GM21390 (cell line): ENCODE data around the gene STIM1.
"Not testable (repeated sequence)": the region's sequence is repeated elsewhere in the genome, so short reads cannot be mapped to it uniquely, and the experiment has no call there.

Source experiments
- ATAC-seq: cut with Tn5 transposase; IDR thresholded peaks from one replicate; pipeline ENCODE4 v1.9.1; 2021; ENCODE audit not compliant: unreplicated experiment

The STIM1 gene

GRCh38 chr11:4017129-4017528 lies 161.7 kb downstream of the STIM1 start:
- no peak for ATAC-seq

- ATAC-seq, result no peak
Observed at GRCh38 chr11:4018641-4019040, 163.2 kb downstream of the STIM1 start.

DNA sequence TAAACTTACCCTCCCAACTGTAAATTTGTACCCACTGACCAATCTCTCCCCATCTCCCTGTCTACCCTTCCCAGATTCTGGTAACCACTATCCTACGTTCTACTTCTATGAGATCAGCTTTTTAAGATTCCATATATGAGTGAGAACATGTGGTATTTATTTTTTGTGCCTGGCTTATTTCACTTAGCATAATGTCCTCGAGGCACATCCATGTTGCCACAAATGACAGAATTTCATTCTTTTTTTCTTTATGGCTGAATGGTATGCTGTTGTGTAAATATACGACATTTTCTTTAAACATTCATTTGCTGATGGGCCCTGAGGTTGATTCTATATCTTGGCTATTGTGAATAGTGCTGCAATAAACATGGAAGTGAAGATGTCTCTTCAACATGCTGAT lies 164.4 kb downstream of the STIM1 start:
- ATAC-seq, result no peak

DNA sequence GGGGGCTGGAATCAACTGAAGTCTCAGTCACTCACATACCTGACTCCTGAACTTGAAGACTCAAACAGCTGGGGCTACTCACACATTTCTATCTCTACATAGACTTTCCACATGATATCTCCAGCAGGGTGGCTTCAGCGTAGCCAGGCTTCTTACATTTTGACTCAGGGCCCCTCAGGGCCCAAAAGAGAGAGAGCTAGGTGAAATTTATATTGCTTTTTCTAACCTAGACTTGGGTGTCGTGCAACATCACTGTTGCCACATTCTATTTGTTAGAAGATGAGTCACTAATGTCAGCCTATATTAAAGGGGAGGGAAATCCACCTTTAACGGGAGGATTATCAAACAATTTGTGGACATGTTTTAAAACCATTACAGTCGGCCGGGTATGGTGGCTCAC lies 167.2 kb downstream of the STIM1 start:
- no peak for ATAC-seq

DNA sequence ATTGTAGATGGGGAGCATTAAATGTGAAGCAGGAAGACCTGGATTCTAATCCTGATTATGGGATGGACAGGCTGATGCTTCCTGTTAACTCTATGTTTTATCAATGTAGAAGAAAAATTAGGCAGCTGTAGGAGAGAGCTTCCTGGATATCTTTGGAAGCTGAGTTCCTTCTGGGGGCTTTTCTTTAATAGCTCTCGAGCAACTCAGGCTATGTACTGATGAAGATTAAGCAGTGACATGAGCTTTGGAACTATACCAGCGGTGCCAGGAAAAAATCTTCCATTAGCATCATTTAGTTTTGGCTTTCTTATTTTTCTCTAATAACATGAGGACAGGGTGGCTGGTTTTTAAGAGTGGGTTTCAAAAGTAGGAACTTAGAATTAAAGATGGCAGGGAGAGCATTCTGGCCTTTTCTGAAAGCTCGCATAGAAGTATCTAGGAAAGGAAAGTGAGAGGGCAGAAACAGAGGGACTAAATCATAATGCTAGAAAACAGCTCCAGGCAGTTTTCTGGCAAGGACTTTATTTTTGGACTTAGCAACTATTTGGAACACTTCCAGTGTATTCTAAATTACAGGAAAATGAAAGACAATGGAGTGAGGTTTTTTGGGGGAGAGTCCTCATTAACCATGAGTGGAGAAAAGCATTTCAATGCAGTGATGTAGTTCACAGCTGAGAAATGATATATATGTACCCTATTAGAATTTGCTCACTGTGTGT lies 169.9 kb downstream of the STIM1 start:
- ATAC-seq, result no peak

- ATAC-seq, result no peak
Observed at GRCh38 chr11:4025967-4026324, 170.5 kb downstream of the STIM1 start.

GRCh38 chr11:4026389-4026788 lies 170.9 kb downstream of the STIM1 start:
- ATAC-seq, result no peak

DNA sequence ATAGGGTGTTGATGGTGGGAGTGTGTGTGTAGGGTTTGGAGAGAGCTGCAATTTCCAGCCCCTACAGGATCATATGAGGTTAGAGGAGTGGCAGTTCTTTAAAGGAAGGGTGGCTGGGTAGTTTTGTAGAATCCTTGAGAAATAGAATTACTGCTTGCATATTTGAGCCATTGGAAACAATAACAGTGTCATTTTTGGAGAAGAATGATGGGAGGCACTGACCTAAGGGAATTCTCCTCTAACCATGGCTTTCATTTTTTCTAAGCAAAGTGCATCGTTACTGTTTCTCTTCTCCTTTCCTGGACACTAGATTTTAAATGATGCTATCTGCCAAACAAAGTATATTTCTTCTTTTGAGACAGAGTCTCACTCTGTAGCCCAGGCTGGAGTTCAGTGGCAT lies 172.3 kb downstream of the STIM1 start:
- ATAC-seq, result no peak

DNA sequence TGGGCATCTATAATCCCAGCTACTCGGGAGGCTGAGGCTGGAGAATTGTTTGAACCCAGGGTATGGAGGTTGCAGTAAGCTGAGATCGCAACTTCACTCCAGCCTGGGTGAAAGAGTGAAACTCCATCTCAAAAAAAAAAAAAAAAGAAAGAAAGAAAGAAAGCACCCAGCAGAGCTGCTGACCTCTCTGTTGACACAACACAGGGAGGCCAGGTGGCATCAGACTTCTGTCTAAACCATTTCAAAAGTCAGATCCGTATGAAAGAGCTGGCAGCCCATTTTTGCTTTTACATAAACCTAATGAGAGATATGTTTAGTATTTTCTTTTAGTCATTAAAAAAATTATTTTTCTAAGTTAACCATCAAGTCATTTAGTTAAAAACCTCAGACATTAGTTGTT lies 174.7 kb downstream of the STIM1 start:
- no peak for ATAC-seq

DNA sequence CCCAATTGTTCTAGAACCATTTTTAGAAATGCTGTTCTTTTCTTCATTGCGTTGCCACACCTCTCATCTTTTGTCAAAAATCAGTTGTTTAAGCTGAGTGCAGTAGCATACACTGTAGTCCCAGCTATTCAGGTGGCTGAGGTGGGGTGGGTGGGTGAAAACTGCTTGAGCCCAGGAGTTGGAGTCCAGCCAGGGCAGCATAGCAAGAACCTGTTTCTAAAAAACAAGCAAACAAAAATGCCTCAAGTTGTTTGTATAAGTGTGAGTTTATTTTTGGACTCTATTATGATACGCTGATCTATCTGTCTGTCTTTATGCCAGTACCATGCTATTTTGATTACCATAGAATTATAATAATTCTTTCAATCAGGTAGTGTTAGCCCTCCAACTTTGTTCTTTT lies 176.6 kb downstream of the STIM1 start:
- no peak for ATAC-seq

GRCh38 chr11:4035985-4036384 lies 180.5 kb downstream of the STIM1 start:
- no peak for ATAC-seq

DNA sequence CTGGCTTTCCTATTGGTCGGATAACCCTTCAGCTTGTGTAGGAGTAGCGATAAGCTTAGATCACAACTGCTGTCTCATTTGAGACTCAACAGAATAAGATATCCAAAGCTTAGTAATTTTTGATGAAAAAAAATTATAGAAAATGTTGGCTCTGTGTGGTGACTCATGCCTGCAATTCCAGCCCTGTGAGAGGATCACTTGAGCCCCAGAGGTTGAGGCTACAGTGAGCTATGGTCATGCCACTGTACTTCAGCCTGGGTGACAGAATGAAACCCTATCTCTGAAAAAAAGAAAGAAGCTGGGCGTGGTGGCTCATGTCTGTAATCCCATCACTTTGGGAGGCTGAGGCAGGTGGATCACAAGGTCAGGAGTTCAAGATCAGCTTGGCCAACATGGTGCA lies 183.5 kb downstream of the STIM1 start:
- no peak for ATAC-seq

DNA sequence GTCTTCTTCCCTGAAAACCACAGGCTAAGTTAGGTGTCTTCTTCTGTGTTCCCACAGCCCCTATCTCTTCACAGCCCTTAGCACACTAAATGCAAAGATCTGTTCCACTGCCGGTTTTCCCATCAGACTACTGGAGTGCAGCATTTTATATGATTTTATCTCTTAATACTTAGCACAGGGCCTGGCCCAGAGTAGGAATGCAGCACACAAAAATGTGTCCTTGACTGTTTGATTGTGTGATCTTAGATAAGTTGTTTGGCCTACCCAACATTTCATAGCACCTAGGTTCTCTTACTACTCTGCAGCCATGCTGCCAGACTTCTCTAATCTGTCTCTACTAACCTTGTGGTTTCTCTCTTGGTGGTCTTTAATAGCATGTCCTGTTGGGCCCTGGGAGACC lies 185.0 kb downstream of the STIM1 start:
- no peak for ATAC-seq

DNA sequence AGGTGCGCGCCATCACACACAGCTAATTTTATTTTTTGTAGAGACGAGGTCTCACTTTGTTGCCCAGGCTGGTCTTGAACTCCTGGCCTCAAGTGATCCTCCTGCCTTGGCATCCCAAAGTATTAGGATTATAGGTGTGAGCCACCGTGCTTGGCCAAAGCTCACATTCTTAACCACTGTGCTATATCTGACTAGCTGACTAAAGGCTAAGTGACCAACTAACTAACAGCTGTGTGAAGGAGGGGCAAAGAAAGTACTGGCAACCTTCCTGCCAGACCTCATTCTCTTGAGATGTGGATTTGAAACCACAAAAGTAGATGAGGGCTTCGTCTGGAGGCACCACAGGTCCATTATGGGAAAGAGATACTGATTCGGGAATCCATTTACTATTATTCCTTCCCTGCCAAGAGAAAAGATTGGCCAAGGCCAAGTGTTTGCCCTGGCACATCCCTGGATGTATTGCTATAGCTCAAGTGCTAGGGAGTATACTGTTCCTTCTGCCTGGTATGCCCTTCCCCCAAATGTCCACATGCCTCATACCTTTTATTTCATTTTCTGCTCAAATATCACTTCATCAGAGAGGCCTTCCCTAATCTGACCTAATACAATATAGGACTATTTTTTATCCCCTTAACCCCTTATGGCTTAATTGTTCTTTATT lies 186.4 kb downstream of the STIM1 start:
- ATAC-seq, result no peak

DNA sequence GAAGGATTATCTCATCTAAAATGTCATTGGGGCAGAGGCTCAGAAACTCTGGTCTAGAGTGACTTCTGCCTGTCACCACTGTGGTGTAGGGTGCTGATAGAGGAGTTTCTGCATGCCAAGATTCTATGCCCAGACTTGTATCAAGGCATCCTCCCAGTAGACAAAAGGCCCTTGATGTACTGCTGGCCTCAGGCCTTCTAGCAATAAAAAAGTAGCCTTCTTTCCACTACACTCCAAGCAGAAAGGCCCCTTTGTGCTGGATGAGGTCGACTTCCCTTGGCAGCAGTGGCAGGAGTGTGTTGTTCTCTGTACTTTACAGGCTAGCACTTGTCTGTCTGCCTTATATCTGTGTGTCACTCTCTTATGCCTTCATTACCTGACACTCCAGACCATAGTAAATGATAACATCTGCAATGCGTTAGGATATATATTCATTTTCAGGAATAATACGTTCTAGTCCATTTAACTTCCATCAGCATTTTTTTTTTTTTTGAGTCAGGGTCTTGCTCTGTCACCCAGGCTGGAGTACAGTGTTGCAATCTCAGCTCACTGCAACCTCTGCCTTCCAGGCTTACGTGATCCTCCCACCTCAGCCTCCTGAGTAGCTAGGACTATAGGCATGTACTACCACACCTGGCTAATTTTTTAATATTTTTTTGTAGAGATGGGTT lies 189.6 kb downstream of the STIM1 start:
- no peak for ATAC-seq

DNA sequence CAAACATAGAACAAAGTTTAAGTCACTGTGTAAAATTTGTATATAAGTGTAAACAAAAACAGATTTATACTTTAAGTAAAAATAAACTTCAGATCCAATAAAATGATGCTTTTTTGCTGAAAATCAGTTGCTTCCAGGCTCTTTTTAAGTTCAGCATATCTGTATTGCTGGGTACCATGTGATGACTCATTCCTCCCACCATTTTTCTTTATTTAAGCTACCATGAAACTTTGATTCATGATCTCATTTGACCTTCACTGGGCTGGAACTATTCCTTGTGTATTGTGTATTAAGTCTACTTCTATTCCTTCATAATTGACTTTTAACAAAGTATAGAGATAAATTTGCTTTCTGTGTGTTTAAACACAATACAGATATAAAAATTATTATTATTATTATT lies 192.9 kb downstream of the STIM1 start:
- ATAC-seq, result no peak

- no peak for ATAC-seq
Observed at GRCh38 chr11:4049006-4049405, 193.5 kb downstream of the STIM1 start.

GRCh38 chr11:4050138-4050537 lies 194.7 kb downstream of the STIM1 start:
- no peak for ATAC-seq

- not testable (repeated sequence) for ATAC-seq
Observed at GRCh38 chr11:4053200-4053599, 197.7 kb downstream of the STIM1 start.

- ATAC-seq, result no peak
Observed at GRCh38 chr11:4054643-4055042, 199.2 kb downstream of the STIM1 start.

DNA sequence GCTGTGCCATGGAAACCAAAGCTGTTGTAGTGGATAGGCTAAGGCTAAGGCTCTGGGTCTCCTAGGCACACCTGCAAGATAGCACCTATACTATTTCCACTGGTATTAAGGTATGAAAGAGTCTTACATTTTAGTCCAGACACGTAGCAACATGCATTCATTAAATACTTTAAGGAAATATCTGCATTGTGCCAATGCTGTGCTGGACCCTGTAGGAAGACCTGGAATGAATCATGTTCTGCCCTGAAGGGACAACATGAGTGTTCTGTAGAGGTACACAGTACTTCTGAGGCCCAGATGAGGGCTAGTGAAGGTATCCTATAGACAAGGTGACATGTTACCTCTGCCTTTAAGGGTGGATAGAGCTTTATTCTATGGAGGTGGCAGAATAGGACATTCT lies 204.0 kb downstream of the STIM1 start:
- no peak for ATAC-seq

DNA sequence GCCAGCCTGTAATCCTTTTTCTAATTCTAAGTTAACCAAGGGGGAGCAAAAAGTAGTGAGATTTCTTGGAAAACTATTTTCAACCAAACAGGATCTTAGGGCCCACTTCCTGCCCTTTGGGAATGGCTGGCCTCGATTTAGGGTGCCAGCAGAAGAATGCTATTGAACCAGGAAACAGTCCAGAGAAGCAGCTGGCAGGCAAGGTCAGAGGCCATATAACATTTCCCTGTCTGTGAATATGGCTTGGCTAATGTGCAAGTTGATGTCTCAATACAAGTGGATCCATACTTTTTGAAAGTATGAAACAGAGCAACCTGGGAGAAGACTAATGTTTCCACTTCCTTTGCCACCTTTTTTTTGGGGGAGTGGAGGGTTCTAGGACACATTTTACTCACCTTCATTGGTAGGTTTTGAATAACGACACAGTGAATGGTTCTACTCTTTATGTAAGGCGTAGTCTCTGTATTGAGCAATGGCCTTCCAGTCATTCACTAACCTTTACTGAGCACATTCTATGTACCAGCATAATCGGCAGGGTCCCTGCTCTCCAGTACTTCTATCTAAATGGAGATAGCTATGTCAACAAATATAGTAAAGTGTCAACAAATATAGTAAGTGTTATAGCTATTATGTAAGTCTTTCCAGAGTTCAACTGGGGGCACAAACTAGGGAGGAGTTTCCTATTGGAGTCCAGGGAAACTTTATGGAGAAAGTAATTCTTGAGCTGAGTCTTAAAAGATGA lies 204.9 kb downstream of the STIM1 start:
- no peak for ATAC-seq
